GM12878 (cell line): ENCODE data around the gene CNTRL.

ENCODE experiments used
- ATF2 ChIP-seq: IDR thresholded peaks from 2 replicates; pipeline ENCODE4 v1.6.1; 2012; ENCODE audit warnings: low read length, inconsistent platforms
- BHLHE40 ChIP-seq, 2 experiments: fragments of 450-650 bp in 1 of 2; IDR thresholded peaks; 2 replicates each; pipeline ENCODE4 v1.6.1; 2011 to 2017; ENCODE audit warnings: low read depth in 2 of 2, borderline replicate concordance in 1 of 2, improper control_type of control experiment in 1 of 2, low read length in 1 of 2, mild to moderate bottlenecking in 1 of 2
- CTCF ChIP-seq, 3 experiments: IDR thresholded peaks in 2 of 3; conservative IDR thresholded peaks in 1 of 3; 2 replicates each; pipeline ENCODE4 v1.5.1; 2011; ENCODE audit warnings: low read depth in 3 of 3, low read length in 3 of 3, mild to moderate bottlenecking in 3 of 3, control low read depth in 2 of 3, moderate library complexity in 2 of 3, inconsistent platforms in 1 of 3, mixed read lengths in 1 of 3; ENCODE audit not compliant: control insufficient read depth in 2 of 3, insufficient read depth in 1 of 3; ENCODE audit errors: extremely low read depth in 1 of 3
- EP300 ChIP-seq, 2 experiments: fragments of 150-350 bp in 1 of 2; IDR thresholded peaks; 2 replicates each; pipeline ENCODE4 v1.6.1; 2011 to 2012; ENCODE audit warnings: low read depth in 2 of 2, low read length in 2 of 2, borderline replicate concordance in 1 of 2, improper control_type of control experiment in 1 of 2, inconsistent platforms in 1 of 2; ENCODE audit not compliant: control insufficient read depth in 1 of 2
- EZH2 ChIP-seq: IDR thresholded peaks from 2 replicates; pipeline ENCODE4 v1.6.1; 2012; ENCODE audit warnings: low read depth, mild to moderate bottlenecking, control low read depth, inconsistent platforms, low read length, borderline replicate concordance; ENCODE audit not compliant: control insufficient read depth
- MEF2A ChIP-seq: IDR thresholded peaks from 2 replicates; pipeline ENCODE4 v1.6.1; 2011; ENCODE audit warnings: low read depth, mild to moderate bottlenecking, low read length, moderate library complexity; ENCODE audit not compliant: insufficient read depth
- NRF1 ChIP-seq: conservative IDR thresholded peaks from 2 replicates; pipeline ENCODE4 v1.6.1; 2011; ENCODE audit warnings: mild to moderate bottlenecking, low read depth, low read length, improper control_type of control experiment
- SP1 ChIP-seq: IDR thresholded peaks from one replicate; pipeline ENCODE4 v1.6.1; 2011; ENCODE audit warnings: low read depth, low read length
- SREBF2 ChIP-seq: IDR thresholded peaks from 2 replicates; pipeline ENCODE4 v1.6.1; 2012; ENCODE audit warnings: mild to moderate bottlenecking, low read length
- SRF ChIP-seq, 2 experiments: IDR thresholded peaks; 2 replicates each; pipeline ENCODE4 v1.6.1; 2011; ENCODE audit warnings: low read depth in 2 of 2, low read length in 2 of 2, mild to moderate bottlenecking in 1 of 2, moderate library complexity in 1 of 2
- TCF3 ChIP-seq: IDR thresholded peaks from 2 replicates; pipeline ENCODE4 v1.6.1; 2012; ENCODE audit warnings: low read depth, mild to moderate bottlenecking, low read length, borderline replicate concordance; ENCODE audit not compliant: insufficient read depth

- TF ChIP-seq SRF (IDR thresholded peaks at IDR 0.05; ENCODE audit: low read depth in 2 of 2, low read length in 2 of 2) = no peak
- TF ChIP-seq CTCF (IDR thresholded peaks at IDR 0.05 in 2 of 3, conservative IDR thresholded peaks at IDR 0.05 in 1 of 3; ENCODE audit: control insufficient read depth in 2 of 3, extremely low read depth in 1 of 3, insufficient read depth in 1 of 3, low read depth in 3 of 3, low read length in 3 of 3) = no peak
- TF ChIP-seq SREBF2 = no peak
- TF ChIP-seq ATF2 = no peak
- no peak for TF ChIP-seq EP300 (IDR thresholded peaks at IDR 0.05; ENCODE audit: borderline replicate concordance in 1 of 2, control insufficient read depth in 1 of 2, low read depth in 2 of 2, low read length in 2 of 2)
- TF ChIP-seq SP1 = no peak
- TF ChIP-seq TCF3 = no peak
- TF ChIP-seq BHLHE40 (IDR thresholded peaks at IDR 0.05; ENCODE audit: borderline replicate concordance in 1 of 2, low read depth in 2 of 2, low read length in 1 of 2) = no peak
- TF ChIP-seq NRF1 = no peak
- TF ChIP-seq MEF2A = no peak
- no peak for TF ChIP-seq EZH2
Measured at GRCh38 chr9:121141306-121141705, 66.6 kb downstream of the CNTRL start.
